Osteoblast (primary cell): ENCODE measurements around the gene DHH. TPM values are rescaled to one million over a fixed set of nuclear protein-coding genes. Genes with fewer than 3 reads are reported as not detected.

Experiments
- DNase-seq: peaks from one replicate; pipeline ENCODE4 v3.0.0; 2011; ENCODE audit warnings: low spot score, mixed read lengths; ENCODE audit not compliant: insufficient read length; ENCODE audit errors: missing footprints
- H2AFZ ChIP-seq: 2 replicates; pipeline ENCODE4 v1.6.0; 2011; ENCODE audit warnings: mild to moderate bottlenecking, low read length
- H3K27ac ChIP-seq: 2 replicates; pipeline ENCODE4 v1.5.1; 2011; ENCODE audit warnings: mild to moderate bottlenecking, low read depth, low read length, moderate library complexity
- H3K27me3 ChIP-seq: 2 replicates; pipeline ENCODE4 v1.6.0; 2012; ENCODE audit warnings: mild to moderate bottlenecking, control low read depth, inconsistent platforms, low read length, moderate library complexity; ENCODE audit not compliant: insufficient read depth
- H3K36me3 ChIP-seq: 2 replicates; pipeline ENCODE4 v1.5.1; 2011; ENCODE audit warnings: mild to moderate bottlenecking, low read length, control low read depth, moderate library complexity; ENCODE audit not compliant: insufficient read depth
- H3K4me1 ChIP-seq: 2 replicates; pipeline ENCODE4 v1.5.1; 2011; ENCODE audit warnings: mild to moderate bottlenecking, low read length, control low read depth, moderate library complexity; ENCODE audit not compliant: insufficient read depth
- H3K4me2 ChIP-seq: 2 replicates; pipeline ENCODE4 v1.6.0; 2011; ENCODE audit warnings: mild to moderate bottlenecking, low read length; ENCODE audit not compliant: insufficient read depth
- H3K4me3 ChIP-seq: fragments of 200-600 bp; sonication (generic); 3 replicates; pipeline ENCODE4 v1.5.1; 2012; ENCODE audit warnings: mild to moderate bottlenecking, low read length, inconsistent platforms; ENCODE audit not compliant: insufficient read depth
- H3K79me2 ChIP-seq: 2 replicates; pipeline ENCODE4 v1.6.0; 2012; ENCODE audit warnings: mild to moderate bottlenecking, low read length, control low read depth, inconsistent platforms; ENCODE audit not compliant: insufficient read depth
- H3K9me3 ChIP-seq: 2 replicates; pipeline ENCODE4 v1.5.1; 2011; ENCODE audit warnings: low read depth, low read length, control low read depth
- H4K20me1 ChIP-seq: 2 replicates; pipeline ENCODE4 v1.6.0; 2012; ENCODE audit warnings: mild to moderate bottlenecking, low read length, control low read depth; ENCODE audit not compliant: insufficient read depth
- CTCF ChIP-seq: IDR thresholded peaks from 2 replicates; pipeline ENCODE4 v1.5.1; 2011; ENCODE audit warnings: mild to moderate bottlenecking, low read depth, low read length, moderate library complexity; ENCODE audit errors: extremely low read depth
- total RNA-seq: library from RNA; depleted of rRNA; stranded (reverse); fragments of >200 nt; gene quantifications from 2 replicates; pipeline ENCODE4 v1.2.3, GENCODE V29; 2012

Gene DHH
- total RNA-seq, 1 donor, result not detected

DNA sequence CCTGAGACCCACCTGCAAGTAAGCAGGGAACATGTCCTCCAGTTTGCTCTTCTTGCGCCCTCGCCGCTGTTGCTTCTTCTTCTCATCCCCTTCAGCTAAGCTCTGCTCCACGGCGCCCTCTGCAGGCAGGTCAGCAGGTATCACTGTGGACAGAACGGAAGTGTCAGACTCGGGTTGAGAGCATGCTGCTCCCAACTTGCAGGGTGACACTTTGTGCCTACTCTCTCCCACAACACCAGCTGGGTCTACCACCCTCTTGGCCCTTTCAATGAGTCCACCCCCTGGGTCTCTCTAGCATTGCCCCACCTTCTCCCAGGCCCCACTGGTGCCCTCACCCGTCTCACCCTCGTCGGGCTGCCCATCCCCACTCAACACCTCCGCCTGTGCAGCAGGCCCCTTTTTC lies 50.7 kb downstream of the DHH start:
- peak; percentile 96 for DNase-seq
- H3K36me3 ChIP-seq, result peaks cover 89% of the 10 kb centered on the region

GRCh38 chr12:49043241-49043640 lies 51.4 kb downstream of the DHH start:
- Histone ChIP-seq H2AFZ (no peak overlapping the region), H3K27me3 (no peaks in the 10 kb centered on the region), H4K20me1 (peaks cover 31% of the 10 kb centered on the region), H3K79me2 (peaks cover 9% of the 10 kb centered on the region), H3K27ac (no peak overlapping the region), H3K4me3 (no peak overlapping the region), H3K4me2 (no peak overlapping the region), H3K36me3 (peaks cover 88% of the 10 kb centered on the region), H3K9me3 (no peaks in the 10 kb centered on the region), H3K4me1 (no peaks in the 10 kb centered on the region)
- no peak for TF ChIP-seq CTCF
- peak; percentile 76 for DNase-seq

More for the DNA sequence above, 50.7 kb downstream of the DHH start:
- peaks cover 15% of the 10 kb centered on the region for H3K79me2 ChIP-seq
- H2AFZ ChIP-seq, result no peak overlapping the region
- no peak overlapping the region for H3K4me2 ChIP-seq
- H4K20me1 ChIP-seq, result peaks cover 36% of the 10 kb centered on the region
- no peaks in the 10 kb centered on the region for H3K4me1 ChIP-seq
- no peaks in the 10 kb centered on the region for H3K9me3 ChIP-seq
- no peak overlapping the region for H3K27ac ChIP-seq
- no peaks in the 10 kb centered on the region for H3K27me3 ChIP-seq
- no peak overlapping the region for H3K4me3 ChIP-seq
- peak; percentile 78 for TF ChIP-seq CTCF

DNA sequence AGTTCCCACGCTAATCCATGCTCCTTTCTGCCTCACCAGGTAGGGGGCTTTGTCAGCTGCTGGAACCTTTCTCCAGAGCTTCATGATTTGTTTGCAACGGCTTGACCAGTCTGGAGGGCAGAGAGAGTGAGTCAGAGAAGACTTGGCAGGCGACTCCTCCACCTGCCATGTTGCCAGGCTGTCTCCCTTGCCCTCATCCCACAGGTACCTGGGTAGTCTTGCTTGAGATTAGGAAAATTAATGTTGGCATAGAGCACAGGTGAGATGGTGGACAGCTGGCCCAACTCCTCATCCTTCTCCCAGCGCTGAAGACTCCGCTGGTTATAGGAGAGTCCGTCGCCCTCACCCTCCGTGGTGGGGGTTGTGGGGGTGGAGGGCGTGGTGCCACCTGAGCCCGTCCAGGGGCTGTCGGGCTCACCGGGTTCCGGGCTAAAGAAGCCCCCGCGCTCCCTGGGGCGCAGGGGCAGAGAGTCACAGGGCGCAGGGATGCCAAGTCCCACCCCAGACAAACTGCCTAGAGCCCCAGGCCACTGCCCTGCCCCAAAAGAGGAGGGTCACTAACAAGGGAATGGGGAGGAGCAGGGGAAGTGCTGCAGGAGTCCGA lies 52.6 kb downstream of the DHH start:
- Histone ChIP-seq H3K4me2 (no peak overlapping the region), H3K79me2 (peaks cover 8% of the 10 kb centered on the region), H2AFZ (no peak overlapping the region), H3K9me3 (no peaks in the 10 kb centered on the region), H3K4me1 (no peaks in the 10 kb centered on the region), H3K36me3 (peaks cover 89% of the 10 kb centered on the region), H3K27ac (no peak overlapping the region), H3K4me3 (no peak overlapping the region), H3K27me3 (no peaks in the 10 kb centered on the region), H4K20me1 (peaks cover 39% of the 10 kb centered on the region)
- TF ChIP-seq CTCF, result no peak
- peak; percentile 86 for DNase-seq

GRCh38 chr12:49041036-49041880 lies 53.3 kb downstream of the DHH start:
- DNase-seq, result no peak
- no peak overlapping the region for H3K4me3 ChIP-seq
- no peaks in the 10 kb centered on the region for H3K4me1 ChIP-seq
- H4K20me1 ChIP-seq, result peaks cover 39% of the 10 kb centered on the region
- TF ChIP-seq CTCF, result no peak
- H2AFZ ChIP-seq, result no peak overlapping the region
- H3K27me3 ChIP-seq, result no peaks in the 10 kb centered on the region
- no peak overlapping the region for H3K4me2 ChIP-seq
- no peak overlapping the region for H3K27ac ChIP-seq
- H3K79me2 ChIP-seq, result peaks cover 6% of the 10 kb centered on the region
- H3K9me3 ChIP-seq, result no peaks in the 10 kb centered on the region
- peaks cover 88% of the 10 kb centered on the region for H3K36me3 ChIP-seq
